A549 (cell line): ENCODE data around the gene SND1.

Experiments used
- CBX2 ChIP-seq: fragments of 200-600 bp; sonication (generic); IDR thresholded peaks from 2 replicates; pipeline ENCODE4 v1.6.1; 2016; ENCODE audit warnings: low read depth, mild to moderate bottlenecking, borderline replicate concordance
- CEBPB ChIP-seq, 2 experiments: fragments of >200 bp in 1 of 2; sonication (Bioruptor Twin) in 1 of 2; formaldehyde crosslinking in 1 of 2; IDR thresholded peaks; 2 replicates each; pipeline ENCODE4 v1.6.1; 2012 to 2016
- CTCF ChIP-seq: fragments of >200 bp; sonication (Bioruptor Twin); formaldehyde crosslinking; IDR thresholded peaks from 3 replicates; pipeline ENCODE4 v1.5.1; 2016
- EHMT2 ChIP-seq: fragments of 200-600 bp; sonication (generic); IDR thresholded peaks from 2 replicates; pipeline ENCODE4 v1.6.1; 2016; ENCODE audit warnings: antibody characterized with exemption, low read depth, mild to moderate bottlenecking, moderate library complexity
- ESRRA ChIP-seq: fragments of 150-350 bp; IDR thresholded peaks from 2 replicates; pipeline ENCODE4 v1.6.1; 2014; ENCODE audit warnings: mild to moderate bottlenecking, low read length, borderline replicate concordance
- HDAC2 ChIP-seq: fragments of 200-600 bp; sonication (generic); IDR thresholded peaks from 2 replicates; pipeline ENCODE4 v1.6.1; 2016
- JUN ChIP-seq, 2 experiments: fragments of >200 bp; sonication (Bioruptor Twin); formaldehyde crosslinking; IDR thresholded peaks; 2 replicates in 1 of 2; 3 replicates in 1 of 2; pipeline ENCODE4 v1.6.1; 2016 to 2017
- KDM1A ChIP-seq: fragments of 200-600 bp; sonication (generic); IDR thresholded peaks from 2 replicates; pipeline ENCODE4 v1.6.1; 2016; ENCODE audit warnings: low read depth, mild to moderate bottlenecking
- MAFK ChIP-seq: fragments of 450-650 bp; IDR thresholded peaks from 2 replicates; pipeline ENCODE4 v1.6.1; 2014; ENCODE audit not compliant: partially characterized antibody
- POLR2A ChIP-seq: IDR thresholded peaks from 2 replicates; pipeline ENCODE4 v1.6.1; 2012; ENCODE audit warnings: mild to moderate bottlenecking, low read length
- POLR2AphosphoS2 ChIP-seq: conservative IDR thresholded peaks from 2 replicates; pipeline ENCODE4 v1.6.1; 2012; ENCODE audit warnings: low read length, improper control_type of control experiment, inconsistent platforms
- RFX5 ChIP-seq: fragments of 450-650 bp; IDR thresholded peaks from 2 replicates; pipeline ENCODE4 v1.7.1; 2014; ENCODE audit warnings: antibody characterized with exemption, mild to moderate bottlenecking, moderate library complexity
- SMC3 ChIP-seq: fragments of >200 bp; sonication (Bioruptor Twin); formaldehyde crosslinking; IDR thresholded peaks from 3 replicates; pipeline ENCODE4 v1.6.1; 2018; ENCODE audit warnings: inconsistent platforms
- SREBF2 ChIP-seq: fragments of 450-650 bp; IDR thresholded peaks from 2 replicates; pipeline ENCODE4 v1.6.1; 2014; ENCODE audit warnings: mild to moderate bottlenecking, moderate library complexity

GRCh38 chr7:127718340-127718679 lies 66.3 kb downstream of the SND1 start:
- TF ChIP-seq CTCF (no peak), ESRRA (no peak), RFX5 (no peak), JUN (IDR thresholded peaks at IDR 0.05) (no peak), KDM1A (no peak), MAFK (no peak), CBX2 (no peak), POLR2A (no peak), SREBF2 (no peak), CEBPB (IDR thresholded peaks at IDR 0.05) (no peak), EHMT2 (no peak), SMC3 (no peak), HDAC2 (no peak), POLR2AphosphoS2 (no peak)
